GM23338 (cell line): ENCODE measurements around the gene NPIPB13.
"Not testable (repeated sequence)": the region's sequence is repeated elsewhere in the genome, so short reads cannot be mapped to it uniquely, and the experiment has no call there.

Experiments
- CREB1 ChIP-seq: fragments of 250-450 bp; sonication (Bioruptor Pico); IDR thresholded peaks from 2 replicates; pipeline ENCODE4 v1.5.0; 2020; ENCODE audit warnings: low read depth, mild to moderate bottlenecking, moderate library complexity
- CTCF ChIP-seq, 2 experiments: fragments of 200-600 bp in 1 of 2; sonication (generic) in 1 of 2; conservative IDR thresholded peaks; 2 replicates each; pipeline versions ENCODE4 v1.5.1 to v1.6.1; 2016 to 2017; ENCODE audit warnings: antibody characterized with exemption in 2 of 2, low read depth in 2 of 2, mild to moderate bottlenecking in 2 of 2, moderate library complexity in 1 of 2
- ETS1 ChIP-seq: IDR thresholded peaks from 2 replicates; pipeline ENCODE4 v1.6.1; 2016; ENCODE audit warnings: antibody characterized with exemption
- EZH2 ChIP-seq: fragments of 200-600 bp; sonication (generic); IDR thresholded peaks from one replicate; pipeline ENCODE4 v1.8.0; 2017; ENCODE audit warnings: antibody characterized with exemption, mild to moderate bottlenecking, low read depth; ENCODE audit not compliant: unreplicated experiment
- EZH2phosphoT487 ChIP-seq: fragments of 200-600 bp; sonication (generic); IDR thresholded peaks from one replicate; pipeline ENCODE4 v1.8.1; 2018; ENCODE audit warnings: antibody characterized with exemption; ENCODE audit not compliant: unreplicated experiment
- JUNB ChIP-seq: IDR thresholded peaks from one replicate; pipeline ENCODE4 v1.6.1; 2016; ENCODE audit warnings: antibody characterized with exemption; ENCODE audit not compliant: unreplicated experiment
- NANOG ChIP-seq: IDR thresholded peaks from 2 replicates; pipeline ENCODE4 v1.6.1; 2016; ENCODE audit warnings: antibody characterized with exemption, borderline replicate concordance
- POLR2AphosphoS5 ChIP-seq: IDR thresholded peaks from 2 replicates; pipeline ENCODE4 v1.6.1; 2016; ENCODE audit warnings: antibody characterized with exemption, low read depth
- REST ChIP-seq: IDR thresholded peaks from one replicate; pipeline ENCODE4 v1.6.1; 2018; ENCODE audit warnings: antibody characterized with exemption; ENCODE audit not compliant: unreplicated experiment
- STAT1 ChIP-seq: IDR thresholded peaks from one replicate; pipeline ENCODE4 v1.6.1; 2016; ENCODE audit warnings: antibody characterized with exemption; ENCODE audit not compliant: unreplicated experiment
- ZNF114 ChIP-seq: fragments of 250-450 bp; sonication (Bioruptor Pico); IDR thresholded peaks from 2 replicates; pipeline ENCODE4 v1.5.0; 2020; ENCODE audit warnings: mild to moderate bottlenecking, moderate library complexity
- ZNF331 ChIP-seq: fragments of 250-450 bp; sonication (Bioruptor Pico); IDR thresholded peaks from 2 replicates; pipeline ENCODE4 v1.5.0; 2020; ENCODE audit warnings: low read depth, mild to moderate bottlenecking, moderate library complexity
- ZNF462 ChIP-seq: fragments of 250-450 bp; sonication (Bioruptor Pico); IDR thresholded peaks from 2 replicates; pipeline ENCODE4 v1.5.0; 2020; ENCODE audit warnings: mild to moderate bottlenecking, moderate library complexity

- TF ChIP-seq EZH2; POLR2AphosphoS5; ZNF331; CTCF (conservative IDR thresholded peaks at IDR 0.05; ENCODE audit: low read depth in 2 of 2); JUNB; REST; EZH2phosphoT487; CREB1 (CRISPR knock-in tag); NANOG; STAT1; ETS1; ZNF462; ZNF114: not testable (repeated sequence)
Observed at GRCh38 chr16:30209032-30209431, 39.2 kb downstream of the NPIPB13 start.
